Activated CD4-positive, alpha-beta T cell treated with anti-CD3 and anti-CD28 coated beads for 24 hours (primary cell): ENCODE results near the gene C4B.
"Not testable (repeated sequence)": the region's sequence is repeated elsewhere in the genome, so short reads cannot be mapped to it uniquely, and the experiment has no call there.

ENCODE experiments used
- DNase-seq, 2 donors: peaks; one replicate each; pipeline ENCODE4 v3.0.0-alpha.2; 2020; ENCODE audit warnings: low read depth in 2 of 2

The C4B gene

DNA sequence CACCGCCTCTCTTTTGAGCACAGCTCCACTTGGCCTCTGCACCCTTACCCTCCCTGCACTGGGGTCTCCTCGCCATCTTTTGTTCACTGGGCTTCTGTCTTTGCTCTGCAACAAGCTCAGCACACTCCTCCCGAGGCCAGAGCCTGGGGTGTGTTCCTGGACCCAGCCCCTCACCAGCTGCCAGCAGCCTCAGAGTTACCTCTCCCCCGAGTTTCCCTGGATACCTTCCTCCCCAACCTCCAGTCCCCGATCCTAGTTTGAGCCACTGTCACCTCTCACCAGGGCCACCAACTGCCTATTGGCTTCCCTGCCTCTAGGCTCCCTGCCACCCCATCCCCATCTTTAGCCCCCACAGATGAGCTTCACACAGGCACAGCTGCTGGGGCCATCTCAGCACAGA is 36.0 kb downstream of the C4B start:
- no peak for DNase-seq

DNA sequence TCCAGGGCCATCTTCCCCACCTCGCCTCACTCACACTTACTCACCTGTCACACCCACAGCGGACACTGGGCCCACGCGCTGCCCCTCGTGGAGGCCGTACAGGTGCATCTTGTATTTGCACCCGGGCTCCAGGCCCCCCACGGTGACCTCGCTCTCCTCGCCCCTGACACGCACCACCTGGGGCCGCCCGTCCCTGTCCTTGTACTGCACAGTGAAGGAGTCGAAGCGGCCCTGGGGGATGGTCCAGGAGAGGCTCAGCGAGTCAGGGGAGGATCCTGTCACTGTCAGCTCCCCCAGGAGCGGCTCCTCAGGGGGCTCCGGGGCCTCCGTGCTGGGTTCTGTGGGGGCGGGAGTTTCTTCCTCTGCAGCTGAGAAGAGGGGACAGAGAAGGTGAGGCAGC is 38.0 kb downstream of the C4B start:
- DNase-seq = not testable (repeated sequence)

DNA sequence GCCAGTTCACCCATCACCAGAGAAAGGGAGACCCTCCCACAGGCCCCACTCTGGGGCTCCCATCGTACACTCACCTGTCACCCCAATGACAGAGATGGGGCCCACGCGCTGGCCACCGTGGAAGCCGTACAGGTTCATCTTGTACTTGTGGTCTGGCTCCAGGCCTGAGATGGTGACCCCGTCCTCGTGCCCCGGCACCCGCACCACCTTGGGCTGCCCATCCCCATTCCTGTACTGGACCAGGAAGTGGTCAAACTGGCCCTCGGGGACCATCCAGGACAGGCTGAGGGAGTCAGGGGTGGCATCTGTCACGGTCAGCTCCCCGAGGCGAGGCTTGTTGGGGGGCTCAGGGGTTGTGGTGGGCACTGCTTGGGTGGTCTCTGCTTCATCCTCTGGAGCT is 38.7 kb downstream of the C4B start:
- not testable (repeated sequence) for DNase-seq

DNA sequence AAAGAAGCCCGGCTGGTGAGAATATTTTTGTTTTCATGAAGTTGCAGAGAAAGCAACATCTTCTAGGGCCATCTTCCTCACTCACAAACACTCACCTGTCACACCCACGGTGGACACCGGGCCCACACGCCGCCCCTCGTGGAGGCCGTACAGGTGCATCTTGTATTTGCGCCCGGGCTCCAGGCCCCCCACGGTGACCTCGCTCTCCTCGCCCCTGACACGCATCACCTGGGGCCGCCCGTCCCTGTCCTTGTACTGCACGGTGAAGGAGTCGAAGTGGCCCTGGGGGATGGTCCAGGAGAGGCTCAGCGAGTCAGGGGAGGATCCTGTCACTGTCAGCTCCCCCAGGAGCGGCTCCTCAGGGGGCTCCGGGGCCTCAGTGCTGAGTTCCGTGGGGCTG is 41.2 kb downstream of the C4B start:
- DNase-seq = not testable (repeated sequence)

- no peak for DNase-seq
These were observed 41.7 kb downstream of the C4B start for GRCh38 chr6:32056254-32056653.

GRCh38 chr6:32057966-32058365 is 43.4 kb downstream of the C4B start:
- DNase-seq = no peak

DNA sequence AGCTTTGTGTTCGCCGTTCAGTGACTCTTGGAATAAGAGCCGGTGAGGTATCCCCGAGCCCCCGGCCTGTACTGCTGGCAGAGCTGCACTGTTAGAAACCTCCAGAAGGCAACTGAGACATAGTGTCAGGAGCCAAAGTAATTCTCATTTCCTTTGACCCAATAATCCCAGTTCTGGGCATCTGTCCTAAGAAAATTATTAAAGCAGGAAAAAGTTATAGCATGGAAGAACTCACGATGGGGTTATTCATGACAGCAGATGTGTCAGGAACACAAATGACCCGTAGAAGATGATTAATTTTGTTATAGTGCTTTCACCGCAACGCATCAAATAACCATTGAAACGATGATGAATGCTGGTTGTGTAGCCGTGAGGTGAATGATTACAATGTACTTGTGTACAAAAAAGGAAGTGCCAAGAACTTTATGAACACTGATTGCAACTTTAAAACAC is 43.9 kb downstream of the C4B start:
- DNase-seq = no peak

DNA sequence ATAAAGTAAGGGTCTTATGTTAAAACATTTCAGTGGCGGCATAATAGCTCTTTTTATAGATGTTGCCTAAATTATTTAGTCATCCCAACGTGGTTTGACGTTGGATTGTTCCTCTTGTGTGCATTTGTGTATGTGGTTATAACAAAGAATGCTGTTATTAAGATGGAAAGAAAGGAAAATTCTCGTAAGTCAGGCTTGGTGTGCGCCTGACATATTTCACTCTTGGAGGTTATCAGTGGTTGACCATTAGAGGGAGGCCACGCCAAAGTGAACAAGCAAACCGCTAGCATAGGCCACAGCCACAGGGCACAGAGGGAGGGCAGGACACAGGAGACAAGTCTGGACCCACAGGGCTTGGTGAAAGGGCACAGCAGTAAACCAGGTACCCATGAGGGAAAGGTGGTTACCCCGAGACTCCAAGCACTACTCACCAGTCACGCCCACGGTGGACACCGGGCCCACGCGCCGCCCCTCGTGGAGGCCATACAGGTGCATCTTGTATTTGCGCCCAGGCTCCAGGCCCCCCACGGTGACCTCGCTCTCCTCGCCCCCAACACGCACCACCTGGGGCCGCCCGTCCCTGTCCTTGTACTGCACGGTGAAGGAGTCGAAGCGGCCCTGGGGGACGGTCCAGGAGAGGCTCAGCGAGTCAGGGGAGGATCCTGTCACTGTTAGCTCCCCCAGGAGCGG is 46.5 kb downstream of the C4B start:
- DNase-seq = no peak

DNA sequence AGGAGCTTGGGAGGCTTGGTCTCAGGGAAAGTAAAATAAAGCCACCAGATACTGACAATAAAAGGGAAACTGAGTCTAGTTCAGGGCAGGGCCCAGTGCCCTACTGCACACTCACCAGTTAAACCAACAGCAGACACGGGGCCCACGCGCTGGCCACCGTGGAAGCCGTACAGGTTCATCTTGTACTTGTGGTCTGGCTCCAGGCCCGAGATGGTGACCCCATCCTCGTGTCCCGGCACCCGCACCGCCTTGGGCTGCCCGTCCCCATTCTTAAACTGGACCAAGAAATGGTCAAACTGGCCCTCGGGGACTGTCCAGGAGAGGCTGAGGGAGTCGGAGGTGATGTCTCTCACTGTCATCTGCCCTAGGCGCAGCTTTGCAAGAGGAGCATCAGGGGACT is 50.1 kb downstream of the C4B start:
- no peak for DNase-seq

- not testable (repeated sequence) for DNase-seq
These were observed 52.9 kb downstream of the C4B start for GRCh38 chr6:32067521-32067920.

- DNase-seq = not testable (repeated sequence)
These were observed 53.7 kb downstream of the C4B start for GRCh38 chr6:32068315-32068714.

GRCh38 chr6:32068867-32069266 is 54.3 kb downstream of the C4B start:
- no peak for DNase-seq

- DNase-seq = no peak
These were observed 54.9 kb downstream of the C4B start for GRCh38 chr6:32069460-32069859.

- DNase-seq = no peak
These were observed 55.4 kb downstream of the C4B start for GRCh38 chr6:32069878-32070515.

DNA sequence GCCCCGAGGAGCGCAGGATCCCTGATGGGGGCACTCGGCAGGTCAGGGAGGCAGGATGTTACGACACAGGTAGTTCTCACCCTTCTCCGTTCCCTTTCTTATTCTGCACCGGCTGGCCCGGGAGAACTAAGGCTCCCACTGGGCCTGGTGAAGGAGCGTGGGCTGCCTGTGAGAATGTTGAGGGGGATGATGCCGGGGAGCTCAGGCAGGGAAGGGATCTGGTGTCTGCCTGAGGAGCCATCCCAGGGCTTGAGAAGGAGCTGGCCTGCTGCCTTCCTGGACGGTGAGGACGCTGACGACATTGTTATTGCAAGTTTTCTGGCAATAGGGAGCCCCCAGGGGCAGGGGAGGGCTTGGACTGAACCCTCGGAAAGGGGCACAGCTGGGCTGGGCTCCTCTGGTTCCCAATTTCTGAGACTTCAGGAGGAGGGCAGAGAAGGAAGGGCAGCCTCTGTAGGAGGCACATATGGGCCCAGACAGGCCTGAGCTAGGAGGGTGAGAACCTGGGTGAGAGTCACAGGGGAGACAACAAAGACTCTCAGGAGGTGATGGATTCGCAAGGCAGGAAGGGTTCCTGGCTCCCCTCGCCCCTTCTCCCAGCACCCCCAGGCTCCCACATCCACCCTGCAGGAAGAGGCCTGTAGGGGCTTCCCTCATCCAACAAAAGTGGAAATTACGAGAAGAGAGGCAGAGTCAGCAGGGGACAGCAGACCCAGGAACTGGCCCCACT is 56.4 kb downstream of the C4B start:
- DNase-seq = no peak

- DNase-seq = no peak
These were observed 58.5 kb downstream of the C4B start for GRCh38 chr6:32073101-32073500.

GRCh38 chr6:32073613-32074012 is 59.0 kb downstream of the C4B start:
- DNase-seq = no peak

DNA sequence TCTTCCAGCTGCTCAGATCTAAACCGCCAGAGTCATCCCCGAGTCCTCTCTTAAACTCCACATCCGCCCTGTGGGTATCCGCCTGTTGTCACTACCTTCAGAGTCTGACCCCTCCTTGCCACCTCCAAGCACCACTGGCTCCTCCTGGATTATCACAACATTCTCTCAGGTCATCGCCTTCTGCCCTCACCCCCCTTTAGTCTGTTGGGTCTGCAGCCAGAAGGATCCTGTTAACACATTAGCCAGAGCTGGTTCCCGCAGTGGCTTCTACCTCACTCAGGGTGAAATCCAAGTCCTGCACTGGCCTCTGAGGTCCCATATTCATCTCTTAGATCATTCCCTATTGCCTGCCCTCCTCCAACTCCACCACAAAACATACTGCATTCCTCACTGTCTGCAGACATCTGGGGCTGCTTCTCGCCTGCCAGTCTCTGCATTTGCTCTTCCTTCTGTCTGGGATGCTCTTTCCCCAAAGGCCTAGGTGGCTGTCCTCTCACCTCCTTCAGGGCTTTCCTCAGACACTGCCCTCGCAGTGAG is 60.5 kb downstream of the C4B start:
- no peak for DNase-seq

DNA sequence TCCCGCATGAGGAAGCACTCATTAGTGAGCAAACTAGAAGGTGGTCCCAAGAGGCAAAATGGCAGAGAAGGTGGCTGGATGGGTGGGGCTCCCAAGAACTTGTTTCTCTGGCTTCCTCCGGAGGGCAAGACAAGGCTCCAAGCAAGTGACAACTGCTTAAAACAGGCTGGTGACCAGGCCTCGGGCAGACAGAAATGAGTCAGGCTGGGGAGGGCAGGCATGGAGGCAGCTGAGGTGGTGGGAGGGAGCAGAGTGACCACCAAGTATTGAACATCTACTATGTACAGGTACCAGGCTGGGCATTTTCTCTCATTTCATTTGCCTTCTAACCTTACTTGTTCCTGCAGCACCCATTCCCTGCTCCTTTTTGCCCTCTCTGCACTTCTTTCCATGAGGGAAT is 61.2 kb downstream of the C4B start:
- no peak for DNase-seq

DNA sequence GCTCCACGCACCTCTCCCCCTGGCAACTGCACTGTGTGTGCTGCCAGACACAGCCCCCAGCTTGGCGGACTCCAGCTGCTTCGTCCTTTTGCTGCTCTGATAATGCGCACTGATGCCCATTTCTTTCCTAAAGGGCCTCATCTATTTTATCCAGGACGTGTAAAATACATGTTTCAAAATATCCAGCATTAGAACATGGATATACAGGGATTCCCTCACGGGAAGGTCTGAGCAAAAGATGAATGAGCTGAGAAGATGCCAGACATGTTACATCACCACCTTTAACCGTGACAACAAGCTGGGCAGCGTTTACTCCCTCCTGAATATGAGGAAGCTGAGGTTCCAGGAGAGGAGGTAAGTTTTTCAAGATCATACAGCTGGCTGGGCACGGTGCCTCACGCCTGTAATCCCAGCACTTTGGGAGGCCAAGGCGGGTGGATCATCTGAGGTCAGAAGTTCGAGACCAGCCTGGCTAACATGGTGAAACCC is 61.8 kb downstream of the C4B start:
- no peak for DNase-seq

- DNase-seq = no peak
These were observed 65.1 kb downstream of the C4B start for GRCh38 chr6:32079566-32080290.
